K562 (cell line): ENCODE measurements around the gene AAMP. TPM values are rescaled to one million over a fixed set of nuclear protein-coding genes. Genes with fewer than 3 reads are reported as not detected.

Experiments used
- ATAC-seq: fragments of 200-7000 bp; cut with Tn5 transposase; 3 replicates; pipeline ENCODE4 v1.9.1; 2020; ENCODE audit warnings: moderate library complexity
- BruUV-seq: library from RNA; stranded (reverse); fragments of 400-500 nt; replicated peaks from 2 replicates; lab custom pipeline; 2021; lab: Mats Ljungman, UMichigan
- CTCF ChIA-PET: fragments of 300-600 bp; formaldehyde crosslinking; extraction: SDS; loops from one replicate; lab custom pipeline; 2021; ENCODE audit warnings: low intra/inter-chr PET ratio; lab: Yijun Ruan, JAX
- POLR2A ChIA-PET: fragments of 300-600, 350-650 bp; sonication (Branson Sonifier 250); formaldehyde crosslinking; extraction: SDS; loops from one replicate; lab custom pipeline; 2021; ENCODE audit warnings: antibody characterized with exemption, inconsistent platforms; lab: Yijun Ruan, JAX
- DNase-seq, 4 experiments: peaks; one replicate each; pipeline versions ENCODE4 v3.0.0 to v3.0.0-alpha.2; 2011 to 2018; ENCODE audit warnings: low spot score in 3 of 4, mixed read lengths in 3 of 4; ENCODE audit errors: extremely low read depth in 1 of 4
- FAIRE-seq: peaks from 2 replicates; lab custom pipeline; 2011; peaks lifted over from hg19 to GRCh38; lab: Jason Lieb, UNC
- H2AFZ ChIP-seq: 2 replicates; pipeline ENCODE4 v1.6.0; 2011; ENCODE audit warnings: low read depth, low read length, control low read depth, inconsistent platforms
- H3K27ac ChIP-seq: fragments of 200-600 bp; 3 replicates; pipeline ENCODE4 v1.8.0; 2011; ENCODE audit warnings: low read depth, mild to moderate bottlenecking, control low read depth, inconsistent platforms, low read length, moderate library complexity, mixed read lengths; ENCODE audit errors: extremely low read depth
- H3K27me3 ChIP-seq, 2 experiments: fragments of 300-600 bp in 1 of 2; 2 replicates in 1 of 2; 3 replicates in 1 of 2; pipeline versions ENCODE4 v1.6.0 to v1.8.0; 2011; ENCODE audit warnings: inconsistent platforms in 2 of 2, low read length in 2 of 2, mild to moderate bottlenecking in 1 of 2, mixed read lengths in 1 of 2, moderate library complexity in 1 of 2; ENCODE audit not compliant: control insufficient read depth in 2 of 2, insufficient read depth in 2 of 2
- H3K36me3 ChIP-seq: fragments of 300-600 bp; 3 replicates; pipeline ENCODE4 v1.8.0; 2011; ENCODE audit warnings: mild to moderate bottlenecking, low read length, inconsistent platforms; ENCODE audit not compliant: control insufficient read depth, insufficient read depth
- H3K4me1 ChIP-seq, 2 experiments: fragments of 200-600 bp in 1 of 2; replicated peaks in 1 of 2; 2 replicates in 1 of 2; 3 replicates in 1 of 2; pipeline versions ENCODE4 v1.5.1 to v1.8.0; 2011; ENCODE audit warnings: inconsistent platforms in 2 of 2, low read length in 2 of 2, mild to moderate bottlenecking in 1 of 2, mixed read lengths in 1 of 2, moderate library complexity in 1 of 2; ENCODE audit not compliant: control insufficient read depth in 2 of 2, insufficient read depth in 2 of 2
- H3K4me2 ChIP-seq: 2 replicates; pipeline ENCODE4 v1.6.1; 2011; ENCODE audit warnings: low read length, control low read depth, inconsistent platforms, mixed read lengths; ENCODE audit not compliant: insufficient read depth
- H3K4me3 ChIP-seq: fragments of 200-600 bp; sonication (generic), shearing (Covaris generic); 2 replicates; pipeline ENCODE4 v1.5.1; 2016; ENCODE audit warnings: control low read depth, inconsistent platforms
- H3K79me2 ChIP-seq: fragments of 200-600 bp; 3 replicates; pipeline ENCODE4 v1.8.0; 2011; ENCODE audit warnings: low read length, inconsistent platforms; ENCODE audit not compliant: control insufficient read depth, insufficient read depth
- H3K9ac ChIP-seq, 2 experiments: 2 replicates each; pipeline versions ENCODE4 v1.6.0 to v1.6.1; 2011; ENCODE audit warnings: low read depth in 2 of 2, low read length in 2 of 2, control low read depth in 1 of 2, inconsistent platforms in 1 of 2, mild to moderate bottlenecking in 1 of 2, mixed read lengths in 1 of 2; ENCODE audit not compliant: insufficient read depth in 1 of 2
- H3K9me1 ChIP-seq: one replicate; pipeline ENCODE4 v1.6.0; 2011; ENCODE audit warnings: inconsistent platforms, mild to moderate bottlenecking, low read length, moderate library complexity; ENCODE audit not compliant: control insufficient read depth, insufficient read depth
- H3K9me3 ChIP-seq: replicated peaks from 2 replicates; pipeline ENCODE4 v1.5.1; 2011; ENCODE audit warnings: low read depth, low read length, inconsistent platforms; ENCODE audit not compliant: control insufficient read depth, insufficient read depth
- H4K20me1 ChIP-seq: replicated peaks from 2 replicates; pipeline ENCODE4 v1.6.1; 2011; ENCODE audit warnings: low read length, inconsistent platforms, mixed read lengths; ENCODE audit not compliant: control insufficient read depth, insufficient read depth
- ARNT ChIP-seq, 2 experiments: fragments of 450-650 bp; IDR thresholded peaks; 2 replicates each; pipeline ENCODE4 v1.6.1; 2016; ENCODE audit warnings: mild to moderate bottlenecking in 1 of 2
- BCL6 ChIP-seq: fragments of 250-450 bp; sonication (Bioruptor Pico); IDR thresholded peaks from 2 replicates; pipeline ENCODE4 v1.4.0; 2020
- DPF2 ChIP-seq: fragments of 450-650 bp; IDR thresholded peaks from 2 replicates; pipeline ENCODE4 v1.6.1; 2016
- ELF4 ChIP-seq: fragments of 450-650 bp; formaldehyde crosslinking; IDR thresholded peaks from 2 replicates; pipeline ENCODE4 v1.4.0; 2022; ENCODE audit warnings: missing genetic modification characterization
- HSF4 ChIP-seq: fragments of 250-450 bp; sonication (Bioruptor Pico); IDR thresholded peaks from 2 replicates; pipeline ENCODE4 v2.1.2; 2022; ENCODE audit warnings: mild to moderate bottlenecking, moderate library complexity, borderline replicate concordance
- RBFOX2 ChIP-seq: fragments of 200-400 bp; formaldehyde crosslinking; IDR thresholded peaks from 2 replicates; pipeline ENCODE4 v1.6.1; 2017; ENCODE audit warnings: low read depth, mild to moderate bottlenecking, low read length, moderate library complexity
- TAF15 ChIP-seq: fragments of 200-400 bp; formaldehyde crosslinking; IDR thresholded peaks from 2 replicates; pipeline ENCODE4 v1.6.1; 2017; ENCODE audit warnings: mild to moderate bottlenecking, low read depth, low read length, moderate library complexity
- ZNF133 ChIP-seq: fragments of 250-450 bp; sonication (Bioruptor Pico); IDR thresholded peaks from 2 replicates; pipeline ENCODE4 v1.4.0; 2020; ENCODE audit warnings: mild to moderate bottlenecking
- WGBS: fragments of 100-300 bp; shearing (Covaris generic); methylation state at CpG from one replicate; pipeline ENCODE4 v1.1.6; 2016; ENCODE audit warnings: low coverage, mixed read lengths; ENCODE audit not compliant: insufficient coverage; ENCODE audit errors: missing lambda C conversion rate; 5-methylcytosine and 5-hydroxymethylcytosine counted together
- in situ Hi-C: fragments of 300-500 bp; cut with MboI; formaldehyde crosslinking; loops from 4 replicates; pipeline ENCODE4 v1.15.0; 2018; ENCODE audit warnings: inconsistent platforms, mixed read lengths
- intact Hi-C: fragments of 100-400 bp; cut with micrococcal nuclease; formaldehyde crosslinking; loops from 2 replicates; pipeline ENCODE4 v1.14.2; 2022
- polyA plus RNA-seq, 8 experiments: library from polyadenylated mRNA; depleted of rRNA in 4 of 8; stranded (reverse) in 5 of 8; unstranded in 3 of 8; fragments of >200 nt; fragmentation: Nextera tagmentation in 2 of 8; fragmentation: Illumina TruSeq in 1 of 8; extraction: Ambion mirVana in 2 of 8; extraction: Trizol in 1 of 8; gene quantifications; 2 replicates each; pipeline versions ENCODE4 v1.2.1 to v1.2.3, GENCODE V29; 2011 to 2014; ENCODE audit warnings: inconsistent platforms in 1 of 8, missing spikeins in 1 of 8
- total RNA-seq, 7 experiments: library from RNA; depleted of rRNA in 6 of 7; stranded (reverse); fragments of >200 nt in 6 of 7; fragmentation: Illumina TruSeq in 2 of 7; extraction: Trizol in 2 of 7; gene quantifications; 2 replicates each; pipeline versions ENCODE4 v1.2.1 to v1.2.3, GENCODE V29; 2011 to 2021; ENCODE audit warnings: low replicate concordance in 1 of 7
- TF ChIP-seq, protein P1 (sequence below), 2 experiments: IDR thresholded peaks; 2 replicates each; pipeline ENCODE4 v1.6.1; 2011; ENCODE audit warnings: borderline replicate concordance in 1 of 2, control low read depth in 1 of 2, low read depth in 1 of 2, low read length in 1 of 2, mild to moderate bottlenecking in 1 of 2, mixed read lengths in 1 of 2, moderate library complexity in 1 of 2; ENCODE audit not compliant: insufficient read depth in 1 of 2, insufficient read length in 1 of 2, poor library complexity in 1 of 2, severe bottlenecking in 1 of 2; ENCODE audit errors: extremely low read depth in 1 of 2
- TF ChIP-seq, protein P2 (sequence below), 3 experiments: IDR thresholded peaks in 2 of 3; conservative IDR thresholded peaks in 1 of 3; 2 replicates each; pipeline ENCODE4 v1.5.1; 2011 to 2012; ENCODE audit warnings: low read length in 3 of 3, mild to moderate bottlenecking in 3 of 3, control low read depth in 2 of 3, improper control_type of control experiment in 1 of 3, inconsistent platforms in 1 of 3, low read depth in 1 of 3, mixed read lengths in 1 of 3, moderate library complexity in 1 of 3; ENCODE audit not compliant: insufficient read depth in 2 of 3

The AAMP gene
- total and polyA plus RNA-seq, 9 of the 15 experiments (the other 6 are each of a cell fraction or from before 2014, with no cell fraction given), result 5.7 to 197 (median 94.1) TPM

GRCh38 chr2:218277921-218278320, 8.0 kb upstream of the AAMP start (continued):
- TF ChIP-seq ARNT (IDR thresholded peaks at IDR 0.05) (no peak), HSF4 (no peak), ELF4 (CRISPR knock-in tag) (no peak)
- TF ChIP-seq, protein P1, sequence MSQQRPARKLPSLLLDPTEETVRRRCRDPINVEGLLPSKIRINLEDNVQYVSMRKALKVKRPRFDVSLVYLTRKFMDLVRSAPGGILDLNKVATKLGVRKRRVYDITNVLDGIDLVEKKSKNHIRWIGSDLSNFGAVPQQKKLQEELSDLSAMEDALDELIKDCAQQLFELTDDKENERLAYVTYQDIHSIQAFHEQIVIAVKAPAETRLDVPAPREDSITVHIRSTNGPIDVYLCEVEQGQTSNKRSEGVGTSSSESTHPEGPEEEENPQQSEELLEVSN (IDR thresholded peaks at IDR 0.05; ENCODE audit: borderline replicate concordance in 1 of 2, extremely low read depth in 1 of 2, insufficient read depth in 1 of 2, insufficient read length in 1 of 2, low read depth in 1 of 2, low read length in 1 of 2, poor library complexity in 1 of 2, severe bottlenecking in 1 of 2), result no peak

GRCh38 chr2:218276986-218277755, 7.2 kb upstream of the AAMP start:
- H2AFZ ChIP-seq, result no peak overlapping the region
- in situ Hi-C loops (no loop called here), intact Hi-C loops (loop anchor here (10.0 kb wide), 1 partner anchor 368 kb away; no protein-coding TSS in a partner anchor)
- ChIA-PET POLR2A (interaction anchor here (0.6 to 2.7 kb wide), 3 partner anchors 10 to 505 kb away, joined by 4 to 19 read pairs (median 9); partner anchors contain the start of gene CYP27A1), CTCF (no interaction called here)
- ATAC-seq (no peak), DNase-seq (no peak), FAIRE-seq (no peak)
- WGBS, result 92% methylated on average over 6 of the region's 12 CpGs
- peaks cover 90% of the 10 kb centered on the region for H3K36me3 ChIP-seq
- BruUV-seq, result no TSS peak
- H3K79me2 ChIP-seq, result peaks cover 8% of the 10 kb centered on the region
- H3K4me2 ChIP-seq, result no peak overlapping the region
- 0 out of 2 replicates have a peak, but pooled peaks cover 5% of the 10 kb centered on the region for H4K20me1 ChIP-seq
- no peak overlapping the region for H3K9ac ChIP-seq
- TF ChIP-seq BCL6 (no peak), ZNF133 (CRISPR knock-in tag) (no peak), TAF15 (no peak), DPF2 (no peak), RBFOX2 (0 out of 2 replicates have a peak, but pooled peaks have one; percentile 7)
- TF ChIP-seq, protein P2, sequence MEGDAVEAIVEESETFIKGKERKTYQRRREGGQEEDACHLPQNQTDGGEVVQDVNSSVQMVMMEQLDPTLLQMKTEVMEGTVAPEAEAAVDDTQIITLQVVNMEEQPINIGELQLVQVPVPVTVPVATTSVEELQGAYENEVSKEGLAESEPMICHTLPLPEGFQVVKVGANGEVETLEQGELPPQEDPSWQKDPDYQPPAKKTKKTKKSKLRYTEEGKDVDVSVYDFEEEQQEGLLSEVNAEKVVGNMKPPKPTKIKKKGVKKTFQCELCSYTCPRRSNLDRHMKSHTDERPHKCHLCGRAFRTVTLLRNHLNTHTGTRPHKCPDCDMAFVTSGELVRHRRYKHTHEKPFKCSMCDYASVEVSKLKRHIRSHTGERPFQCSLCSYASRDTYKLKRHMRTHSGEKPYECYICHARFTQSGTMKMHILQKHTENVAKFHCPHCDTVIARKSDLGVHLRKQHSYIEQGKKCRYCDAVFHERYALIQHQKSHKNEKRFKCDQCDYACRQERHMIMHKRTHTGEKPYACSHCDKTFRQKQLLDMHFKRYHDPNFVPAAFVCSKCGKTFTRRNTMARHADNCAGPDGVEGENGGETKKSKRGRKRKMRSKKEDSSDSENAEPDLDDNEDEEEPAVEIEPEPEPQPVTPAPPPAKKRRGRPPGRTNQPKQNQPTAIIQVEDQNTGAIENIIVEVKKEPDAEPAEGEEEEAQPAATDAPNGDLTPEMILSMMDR (IDR thresholded peaks at IDR 0.05 in 2 of 3, conservative IDR thresholded peaks at IDR 0.05 in 1 of 3; ENCODE audit: insufficient read depth in 2 of 3, low read depth in 1 of 3, low read length in 3 of 3), result peak; percentile 3 to 18 (median 12); a peak in 1 of 6 replicates
- peaks cover 0 to 14% of the 10 kb centered on the region in 2 experiments; a peak in 3 of 5 replicates for H3K4me1 ChIP-seq
- H3K27ac ChIP-seq, result no peak overlapping the region
- H3K4me3 ChIP-seq, result no peak overlapping the region
- no peaks in the 10 kb centered on the region for H3K9me3 ChIP-seq
- no peaks in the 10 kb centered on the region for H3K27me3 ChIP-seq
- H3K9me1 ChIP-seq, result no peaks in the 10 kb centered on the region
